Astrocyte (in vitro differentiated cells and primary cell): ENCODE measurements around the gene TM7SF3. TPM values are rescaled to one million over a fixed set of nuclear protein-coding genes. Genes with fewer than 3 reads are reported as not detected.

Experiments
- DNase-seq: peaks from one replicate; pipeline ENCODE4 v3.0.0-alpha.2; 2010; ENCODE audit warnings: low read depth
- FAIRE-seq: peaks from 2 replicates; lab custom pipeline; 2011; peaks lifted over from hg19 to GRCh38; lab: Jason Lieb, UNC
- H2AFZ ChIP-seq: 2 replicates; pipeline ENCODE4 v1.6.0; 2012; ENCODE audit warnings: low read depth, low read length, inconsistent platforms
- H3K27ac ChIP-seq: 2 replicates; pipeline ENCODE4 v1.5.1; 2011; ENCODE audit warnings: low read depth, low read length, inconsistent platforms
- H3K27me3 ChIP-seq: 2 replicates; pipeline ENCODE4 v1.6.0; 2011; ENCODE audit warnings: low read length, inconsistent platforms; ENCODE audit not compliant: insufficient read depth
- H3K36me3 ChIP-seq: 2 replicates; pipeline ENCODE4 v1.5.1; 2011; ENCODE audit warnings: low read length, inconsistent platforms; ENCODE audit not compliant: insufficient read depth
- H3K4me1 ChIP-seq: 2 replicates; pipeline ENCODE4 v1.5.1; 2011; ENCODE audit warnings: low read length, inconsistent platforms; ENCODE audit not compliant: insufficient read depth
- H3K4me2 ChIP-seq: 2 replicates; pipeline ENCODE4 v1.6.0; 2012; ENCODE audit warnings: low read length, inconsistent platforms
- H3K4me3 ChIP-seq: 2 replicates; pipeline ENCODE4 v1.5.1; 2011; ENCODE audit warnings: low read depth, mild to moderate bottlenecking, low read length, inconsistent platforms; ENCODE audit not compliant: insufficient read depth
- H3K79me2 ChIP-seq: 2 replicates; pipeline ENCODE4 v1.6.0; 2012; ENCODE audit warnings: mild to moderate bottlenecking, low read length, inconsistent platforms; ENCODE audit not compliant: insufficient read depth
- H3K9ac ChIP-seq: 2 replicates; pipeline ENCODE4 v1.6.0; 2012; ENCODE audit warnings: mild to moderate bottlenecking, low read length, inconsistent platforms
- H3K9me3 ChIP-seq: 2 replicates; pipeline ENCODE4 v1.5.1; 2012; ENCODE audit warnings: low read depth, mild to moderate bottlenecking, low read length, inconsistent platforms; ENCODE audit not compliant: insufficient read depth
- H4K20me1 ChIP-seq: 2 replicates; pipeline ENCODE4 v1.6.0; 2012; ENCODE audit warnings: low read length, inconsistent platforms; ENCODE audit not compliant: insufficient read depth
- H3K27ac Mint-ChIP-seq: one replicate; pipeline ENCODE4 v1.8.0; 2021; ENCODE audit warnings: mild to moderate bottlenecking, mixed read lengths; ENCODE audit not compliant: unreplicated experiment
- H3K27me3 Mint-ChIP-seq: one replicate; pipeline ENCODE4 v1.8.0; 2021; ENCODE audit warnings: low read depth, mixed read lengths; ENCODE audit not compliant: unreplicated experiment
- H3K36me3 Mint-ChIP-seq: one replicate; pipeline ENCODE4 v1.8.0; 2021; ENCODE audit warnings: low read depth, mixed read lengths; ENCODE audit not compliant: unreplicated experiment
- H3K4me1 Mint-ChIP-seq: one replicate; pipeline ENCODE4 v1.8.0; 2021; ENCODE audit warnings: low read depth, mixed read lengths; ENCODE audit not compliant: unreplicated experiment
- H3K4me3 Mint-ChIP-seq: one replicate; pipeline ENCODE4 v1.8.0; 2021; ENCODE audit warnings: mild to moderate bottlenecking, moderate library complexity, mixed read lengths; ENCODE audit not compliant: unreplicated experiment
- H3K9me3 Mint-ChIP-seq: one replicate; pipeline ENCODE4 v1.8.0; 2021; ENCODE audit warnings: mild to moderate bottlenecking, mixed read lengths; ENCODE audit not compliant: unreplicated experiment
- EZH2 ChIP-seq: IDR thresholded peaks from 2 replicates; pipeline ENCODE4 v1.6.1; 2012; ENCODE audit warnings: mild to moderate bottlenecking, low read length, inconsistent platforms; ENCODE audit not compliant: insufficient read depth
- total RNA-seq: library from RNA; stranded (reverse); gene quantifications from 2 replicates; pipeline ENCODE4 v1.2.1, GENCODE V29; 2021
- TF ChIP-seq, protein P1 (sequence below): IDR thresholded peaks from 2 replicates; pipeline ENCODE4 v1.5.1; 2011; ENCODE audit warnings: low read depth, mild to moderate bottlenecking, inconsistent platforms, low read length, moderate library complexity; ENCODE audit not compliant: insufficient read depth

TM7SF3 gene
- total RNA-seq, 1 donor from 2014 or later: 104 TPM

GRCh38 chr12:26940516-26941214 lies 73.5 kb downstream of the TM7SF3 start:
- peak; percentile 32 for DNase-seq
- H3K4me3 ChIP-seq: no peak overlapping the region
- no peaks in the 10 kb centered on the region for H3K27me3 ChIP-seq
- Mint-ChIP-seq H3K36me3 (peaks cover 3% of the 10 kb centered on the region), H3K4me3 (peak overlapping the region; percentile 70), H3K9me3 (no peaks in the 10 kb centered on the region), H3K27ac (no peak overlapping the region), H3K27me3 (no peaks in the 10 kb centered on the region), H3K4me1 (peaks cover 21% of the 10 kb centered on the region)
- H3K9me3 ChIP-seq: no peaks in the 10 kb centered on the region
- peak overlapping the region; percentile 13 for H3K27ac ChIP-seq
- H3K36me3 ChIP-seq: no peaks in the 10 kb centered on the region
- H3K4me1 ChIP-seq: peaks cover 26% of the 10 kb centered on the region
- H3K4me2 ChIP-seq: peak overlapping the region; percentile 90
- H2AFZ ChIP-seq: no peak overlapping the region
- peaks cover 54% of the 10 kb centered on the region for H4K20me1 ChIP-seq
- TF ChIP-seq EZH2: no peak
- TF ChIP-seq, protein P1, sequence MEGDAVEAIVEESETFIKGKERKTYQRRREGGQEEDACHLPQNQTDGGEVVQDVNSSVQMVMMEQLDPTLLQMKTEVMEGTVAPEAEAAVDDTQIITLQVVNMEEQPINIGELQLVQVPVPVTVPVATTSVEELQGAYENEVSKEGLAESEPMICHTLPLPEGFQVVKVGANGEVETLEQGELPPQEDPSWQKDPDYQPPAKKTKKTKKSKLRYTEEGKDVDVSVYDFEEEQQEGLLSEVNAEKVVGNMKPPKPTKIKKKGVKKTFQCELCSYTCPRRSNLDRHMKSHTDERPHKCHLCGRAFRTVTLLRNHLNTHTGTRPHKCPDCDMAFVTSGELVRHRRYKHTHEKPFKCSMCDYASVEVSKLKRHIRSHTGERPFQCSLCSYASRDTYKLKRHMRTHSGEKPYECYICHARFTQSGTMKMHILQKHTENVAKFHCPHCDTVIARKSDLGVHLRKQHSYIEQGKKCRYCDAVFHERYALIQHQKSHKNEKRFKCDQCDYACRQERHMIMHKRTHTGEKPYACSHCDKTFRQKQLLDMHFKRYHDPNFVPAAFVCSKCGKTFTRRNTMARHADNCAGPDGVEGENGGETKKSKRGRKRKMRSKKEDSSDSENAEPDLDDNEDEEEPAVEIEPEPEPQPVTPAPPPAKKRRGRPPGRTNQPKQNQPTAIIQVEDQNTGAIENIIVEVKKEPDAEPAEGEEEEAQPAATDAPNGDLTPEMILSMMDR: no peak
- peak overlapping the region; percentile 10 for H3K9ac ChIP-seq
- peaks cover 94% of the 10 kb centered on the region for H3K79me2 ChIP-seq
- FAIRE-seq: no peak

DNA sequence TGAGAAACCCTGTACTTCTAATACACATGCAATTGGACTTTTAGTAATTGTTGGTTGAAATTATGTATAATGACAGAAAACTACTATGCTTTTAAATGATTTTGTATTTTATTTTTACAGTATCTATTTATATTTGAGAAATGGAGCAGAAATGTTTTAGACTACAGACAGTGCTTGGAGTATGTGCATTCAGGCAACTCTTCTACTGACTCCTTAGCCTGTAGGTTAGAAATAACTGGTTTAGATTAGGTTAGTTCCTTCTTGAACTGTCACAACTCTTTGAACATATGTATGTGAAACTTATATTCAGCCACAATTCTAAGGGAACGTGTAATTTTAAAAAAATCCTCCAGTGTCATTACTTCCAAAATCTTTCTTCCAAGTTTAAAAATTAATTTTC lies 74.2 kb downstream of the TM7SF3 start:
- Histone ChIP-seq H4K20me1 (peaks cover 61% of the 10 kb centered on the region), H3K79me2 (peaks cover 94% of the 10 kb centered on the region), H2AFZ (no peak overlapping the region), H3K27me3 (no peaks in the 10 kb centered on the region), H3K4me1 (peaks cover 26% of the 10 kb centered on the region), H3K36me3 (no peaks in the 10 kb centered on the region), H3K27ac (no peak overlapping the region), H3K9me3 (no peaks in the 10 kb centered on the region), H3K9ac (peak overlapping the region; percentile 97), H3K4me3 (peak overlapping the region; percentile 97), H3K4me2 (peak overlapping the region; percentile 90)
- H3K27ac Mint-ChIP-seq: no peak overlapping the region
- DNase-seq (no peak), FAIRE-seq (no peak)
- TF ChIP-seq, protein P1: no peak
- no peak for TF ChIP-seq EZH2
- peaks cover 21% of the 10 kb centered on the region for H3K4me1 Mint-ChIP-seq
- no peaks in the 10 kb centered on the region for H3K9me3 Mint-ChIP-seq
- H3K4me3 Mint-ChIP-seq: peak overlapping the region; percentile 99
- peaks cover 3% of the 10 kb centered on the region for H3K36me3 Mint-ChIP-seq
- H3K27me3 Mint-ChIP-seq: no peaks in the 10 kb centered on the region

GRCh38 chr12:26939192-26939832 lies 74.9 kb downstream of the TM7SF3 start:
- Histone ChIP-seq H3K4me3 (peak overlapping the region; percentile 97), H3K79me2 (peaks cover 94% of the 10 kb centered on the region), H3K36me3 (no peaks in the 10 kb centered on the region), H3K27me3 (no peaks in the 10 kb centered on the region), H4K20me1 (peaks cover 62% of the 10 kb centered on the region), H3K9me3 (no peaks in the 10 kb centered on the region), H3K4me1 (peaks cover 26% of the 10 kb centered on the region), H2AFZ (no peak overlapping the region), H3K9ac (peak overlapping the region; percentile 97), H3K4me2 (peak overlapping the region; percentile 90), H3K27ac (peak overlapping the region; percentile 96)
- H3K27me3 Mint-ChIP-seq: no peaks in the 10 kb centered on the region
- no peak for FAIRE-seq
- peaks cover 3% of the 10 kb centered on the region for H3K36me3 Mint-ChIP-seq
- peak overlapping the region; percentile 99 for H3K4me3 Mint-ChIP-seq
- TF ChIP-seq EZH2: no peak
- TF ChIP-seq, protein P1: no peak
- peak overlapping the region; percentile 99 for H3K27ac Mint-ChIP-seq
- no peaks in the 10 kb centered on the region for H3K9me3 Mint-ChIP-seq
- peaks cover 26% of the 10 kb centered on the region for H3K4me1 Mint-ChIP-seq
- DNase-seq: no peak
